K562 (cell line): ENCODE data around the gene PALLD. TPM values are rescaled to one million over a fixed set of nuclear protein-coding genes. Genes with fewer than 3 reads are reported as not detected.

ENCODE experiments used
- ATAC-seq: fragments of 200-7000 bp; cut with Tn5 transposase; 3 replicates; pipeline ENCODE4 v1.9.1; 2020; ENCODE audit warnings: moderate library complexity
- BruUV-seq: library from RNA; stranded (reverse); fragments of 400-500 nt; replicated peaks from 2 replicates; lab custom pipeline; 2021; lab: Mats Ljungman, UMichigan
- CTCF ChIA-PET: fragments of 300-600 bp; formaldehyde crosslinking; extraction: SDS; loops from one replicate; lab custom pipeline; 2021; ENCODE audit warnings: low intra/inter-chr PET ratio; lab: Yijun Ruan, JAX
- POLR2A ChIA-PET: fragments of 300-600, 350-650 bp; sonication (Branson Sonifier 250); formaldehyde crosslinking; extraction: SDS; loops from one replicate; lab custom pipeline; 2021; ENCODE audit warnings: antibody characterized with exemption, inconsistent platforms; lab: Yijun Ruan, JAX
- DNase-seq, 4 experiments: peaks; one replicate each; pipeline versions ENCODE4 v3.0.0 to v3.0.0-alpha.2; 2011 to 2018; ENCODE audit warnings: low spot score in 3 of 4, mixed read lengths in 3 of 4; ENCODE audit errors: extremely low read depth in 1 of 4
- FAIRE-seq: peaks from 2 replicates; lab custom pipeline; 2011; peaks lifted over from hg19 to GRCh38; lab: Jason Lieb, UNC
- H2AFZ ChIP-seq: 2 replicates; pipeline ENCODE4 v1.6.0; 2011; ENCODE audit warnings: low read depth, low read length, control low read depth, inconsistent platforms
- H3K27ac ChIP-seq: fragments of 200-600 bp; 3 replicates; pipeline ENCODE4 v1.8.0; 2011; ENCODE audit warnings: low read depth, mild to moderate bottlenecking, control low read depth, inconsistent platforms, low read length, moderate library complexity, mixed read lengths; ENCODE audit errors: extremely low read depth
- H3K27me3 ChIP-seq, 2 experiments: fragments of 300-600 bp in 1 of 2; 2 replicates in 1 of 2; 3 replicates in 1 of 2; pipeline versions ENCODE4 v1.6.0 to v1.8.0; 2011; ENCODE audit warnings: inconsistent platforms in 2 of 2, low read length in 2 of 2, mild to moderate bottlenecking in 1 of 2, mixed read lengths in 1 of 2, moderate library complexity in 1 of 2; ENCODE audit not compliant: control insufficient read depth in 2 of 2, insufficient read depth in 2 of 2
- H3K36me3 ChIP-seq: fragments of 300-600 bp; 3 replicates; pipeline ENCODE4 v1.8.0; 2011; ENCODE audit warnings: mild to moderate bottlenecking, low read length, inconsistent platforms; ENCODE audit not compliant: control insufficient read depth, insufficient read depth
- H3K4me1 ChIP-seq, 2 experiments: fragments of 200-600 bp in 1 of 2; replicated peaks in 1 of 2; 2 replicates in 1 of 2; 3 replicates in 1 of 2; pipeline versions ENCODE4 v1.5.1 to v1.8.0; 2011; ENCODE audit warnings: inconsistent platforms in 2 of 2, low read length in 2 of 2, mild to moderate bottlenecking in 1 of 2, mixed read lengths in 1 of 2, moderate library complexity in 1 of 2; ENCODE audit not compliant: control insufficient read depth in 2 of 2, insufficient read depth in 2 of 2
- H3K4me2 ChIP-seq: 2 replicates; pipeline ENCODE4 v1.6.1; 2011; ENCODE audit warnings: low read length, control low read depth, inconsistent platforms, mixed read lengths; ENCODE audit not compliant: insufficient read depth
- H3K4me3 ChIP-seq: fragments of 200-600 bp; sonication (generic), shearing (Covaris generic); 2 replicates; pipeline ENCODE4 v1.5.1; 2016; ENCODE audit warnings: control low read depth, inconsistent platforms
- H3K79me2 ChIP-seq: fragments of 200-600 bp; 3 replicates; pipeline ENCODE4 v1.8.0; 2011; ENCODE audit warnings: low read length, inconsistent platforms; ENCODE audit not compliant: control insufficient read depth, insufficient read depth
- H3K9ac ChIP-seq, 2 experiments: 2 replicates each; pipeline versions ENCODE4 v1.6.0 to v1.6.1; 2011; ENCODE audit warnings: low read depth in 2 of 2, low read length in 2 of 2, control low read depth in 1 of 2, inconsistent platforms in 1 of 2, mild to moderate bottlenecking in 1 of 2, mixed read lengths in 1 of 2; ENCODE audit not compliant: insufficient read depth in 1 of 2
- H3K9me1 ChIP-seq: one replicate; pipeline ENCODE4 v1.6.0; 2011; ENCODE audit warnings: inconsistent platforms, mild to moderate bottlenecking, low read length, moderate library complexity; ENCODE audit not compliant: control insufficient read depth, insufficient read depth
- H3K9me3 ChIP-seq: replicated peaks from 2 replicates; pipeline ENCODE4 v1.5.1; 2011; ENCODE audit warnings: low read depth, low read length, inconsistent platforms; ENCODE audit not compliant: control insufficient read depth, insufficient read depth
- H4K20me1 ChIP-seq: replicated peaks from 2 replicates; pipeline ENCODE4 v1.6.1; 2011; ENCODE audit warnings: low read length, inconsistent platforms, mixed read lengths; ENCODE audit not compliant: control insufficient read depth, insufficient read depth
- CSDE1 ChIP-seq, 2 experiments: fragments of 450-650 bp; IDR thresholded peaks; 2 replicates each; pipeline ENCODE4 v1.6.1; 2016; ENCODE audit warnings: mild to moderate bottlenecking in 1 of 2
- EP300 ChIP-seq: IDR thresholded peaks from 2 replicates; pipeline ENCODE4 v1.6.1; 2012; ENCODE audit warnings: low read length, improper control_type of control experiment
- FOXP1 ChIP-seq: sonication (generic); formaldehyde crosslinking; IDR thresholded peaks from 2 replicates; pipeline ENCODE4 v1.8.0; 2022; ENCODE audit warnings: mild to moderate bottlenecking, missing genetic modification reagents
- HEY1 ChIP-seq: fragments of 250-450 bp; sonication (Bioruptor Pico); IDR thresholded peaks from 2 replicates; pipeline ENCODE4 v1.5.0; 2020; ENCODE audit warnings: mild to moderate bottlenecking, moderate library complexity, borderline replicate concordance
- HIVEP1 ChIP-seq: fragments of 250-450 bp; sonication (Bioruptor Pico); IDR thresholded peaks from 2 replicates; pipeline ENCODE4 v1.4.0; 2020; ENCODE audit warnings: mild to moderate bottlenecking
- NFRKB ChIP-seq: fragments of 450-650 bp; IDR thresholded peaks from 2 replicates; pipeline ENCODE4 v1.6.1; 2016; ENCODE audit warnings: low read depth
- PHB ChIP-seq: fragments of 250-450 bp; sonication (Bioruptor Pico); IDR thresholded peaks from 2 replicates; pipeline ENCODE4 v1.5.0; 2021
- POLR2G ChIP-seq: fragments of 200-400 bp; formaldehyde crosslinking; IDR thresholded peaks from 2 replicates; pipeline ENCODE4 v1.6.1; 2017; ENCODE audit warnings: low read depth, mild to moderate bottlenecking, antibody characterized with exemption, low read length, moderate library complexity
- SP2 ChIP-seq: IDR thresholded peaks from 2 replicates; pipeline ENCODE4 v1.6.1; 2011; ENCODE audit warnings: mild to moderate bottlenecking, low read depth, low read length, moderate library complexity; ENCODE audit not compliant: poor library complexity, severe bottlenecking; ENCODE audit errors: extremely low read depth
- SRSF9 ChIP-seq: fragments of 200-400 bp; formaldehyde crosslinking; IDR thresholded peaks from 2 replicates; pipeline ENCODE4 v1.6.1; 2017; ENCODE audit warnings: low read depth, low read length, borderline replicate concordance
- TCF3 ChIP-seq: sonication (generic); formaldehyde crosslinking; IDR thresholded peaks from 2 replicates; pipeline ENCODE4 v1.4.0; 2020; ENCODE audit warnings: mild to moderate bottlenecking, missing genetic modification reagents
- ZNF316 ChIP-seq: fragments of 450-650 bp; IDR thresholded peaks from 2 replicates; pipeline ENCODE4 v1.6.1; 2016
- ZNF507 ChIP-seq: conservative IDR thresholded peaks from 2 replicates; pipeline ENCODE4 v1.6.1; 2017; ENCODE audit warnings: missing genetic modification characterization, missing compliant biosample characterization
- WGBS: fragments of 100-300 bp; shearing (Covaris generic); methylation state at CpG from one replicate; pipeline ENCODE4 v1.1.6; 2016; ENCODE audit warnings: low coverage, mixed read lengths; ENCODE audit not compliant: insufficient coverage; ENCODE audit errors: missing lambda C conversion rate; 5-methylcytosine and 5-hydroxymethylcytosine counted together
- in situ Hi-C: fragments of 300-500 bp; cut with MboI; formaldehyde crosslinking; loops from 4 replicates; pipeline ENCODE4 v1.15.0; 2018; ENCODE audit warnings: inconsistent platforms, mixed read lengths
- intact Hi-C: fragments of 100-400 bp; cut with micrococcal nuclease; formaldehyde crosslinking; loops from 2 replicates; pipeline ENCODE4 v1.14.2; 2022
- polyA plus RNA-seq, 8 experiments: library from polyadenylated mRNA; depleted of rRNA in 4 of 8; stranded (reverse) in 5 of 8; unstranded in 3 of 8; fragments of >200 nt; fragmentation: Nextera tagmentation in 2 of 8; fragmentation: Illumina TruSeq in 1 of 8; extraction: Ambion mirVana in 2 of 8; extraction: Trizol in 1 of 8; gene quantifications; 2 replicates each; pipeline versions ENCODE4 v1.2.1 to v1.2.3, GENCODE V29; 2011 to 2014; ENCODE audit warnings: inconsistent platforms in 1 of 8, missing spikeins in 1 of 8
- total RNA-seq, 7 experiments: library from RNA; depleted of rRNA in 6 of 7; stranded (reverse); fragments of >200 nt in 6 of 7; fragmentation: Illumina TruSeq in 2 of 7; extraction: Trizol in 2 of 7; gene quantifications; 2 replicates each; pipeline versions ENCODE4 v1.2.1 to v1.2.3, GENCODE V29; 2011 to 2021; ENCODE audit warnings: low replicate concordance in 1 of 7

The PALLD gene
- total and polyA plus RNA-seq, 9 of the 15 experiments (the other 6 are each of a cell fraction or from before 2014, with no cell fraction given) = 0.01 to 0.35 (median 0.06) TPM; not detected in 3

DNA sequence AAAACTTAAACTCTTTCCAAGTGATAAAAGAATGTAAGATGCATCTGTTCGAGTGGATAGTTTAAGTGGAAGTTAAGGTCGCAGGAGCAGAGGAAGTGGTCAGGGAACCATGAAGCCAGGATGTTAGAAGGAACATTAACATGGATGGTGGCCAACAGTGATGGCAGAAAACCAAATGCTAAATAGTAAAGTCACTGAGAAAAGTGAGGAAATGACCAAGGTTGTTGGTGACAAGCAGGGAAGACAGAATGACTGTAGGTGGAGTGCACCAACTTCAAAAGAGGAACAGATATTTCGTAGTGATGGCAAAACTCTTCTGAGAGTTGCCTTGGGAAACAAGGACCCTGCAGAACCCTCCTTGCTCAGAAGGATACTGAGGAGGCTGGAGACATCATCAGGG, 226.2 kb downstream of the PALLD start:
- in situ Hi-C loops = no loop called here
- no peak overlapping the region for H2AFZ ChIP-seq
- BruUV-seq = no TSS peak

DNA sequence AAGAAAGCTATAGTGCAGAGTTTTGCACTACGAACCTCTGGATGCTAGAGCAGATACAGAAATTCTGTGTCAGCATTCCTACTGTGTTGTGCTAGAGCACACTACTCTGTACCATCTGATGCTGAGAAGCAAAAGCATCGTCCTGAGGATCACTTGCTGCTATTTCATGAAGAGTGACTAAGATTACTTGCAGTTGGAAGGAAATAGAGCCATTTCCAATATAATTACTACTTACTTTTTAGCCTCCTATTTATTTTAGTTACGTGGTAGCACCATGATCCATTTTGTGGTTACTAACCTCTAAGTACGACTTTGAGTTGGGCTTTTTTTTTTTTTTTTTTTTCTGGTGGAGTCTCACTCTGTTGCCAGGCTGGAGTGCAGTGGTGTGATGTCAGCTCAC, 226.7 kb downstream of the PALLD start:
- no peak overlapping the region for H3K4me2 ChIP-seq
- BruUV-seq = no TSS peak
- FAIRE-seq = no peak
- no peaks in the 10 kb centered on the region for H3K9me3 ChIP-seq
- ChIA-PET POLR2A (no interaction called here), CTCF (interaction anchor here (0.7 kb wide), 1 partner anchor 526 kb away, joined by 4 read pairs; no protein-coding TSS in a partner anchor)
- DNase-seq = no peak
- 0% methylated on average over 4 of the region's 4 CpGs for WGBS
- H3K79me2 ChIP-seq = no peaks in the 10 kb centered on the region
- no peak overlapping the region for H3K27ac ChIP-seq
- H2AFZ ChIP-seq = no peak overlapping the region
- no peak overlapping the region for H3K9ac ChIP-seq
- in situ Hi-C loops = no loop called here
- H3K4me1 ChIP-seq = no peaks in the 10 kb centered on the region
- H3K9me1 ChIP-seq = no peaks in the 10 kb centered on the region
- ATAC-seq = no peak
- intact Hi-C loops = no loop called here
- peak; percentile 6; the same call in 1 of the 2 replicates for TF ChIP-seq ZNF316
- TF ChIP-seq ZNF507 (tag) = no peak
- no peaks in the 10 kb centered on the region for H3K36me3 ChIP-seq
- no peaks in the 10 kb centered on the region for H3K27me3 ChIP-seq
- H4K20me1 ChIP-seq = no peaks in the 10 kb centered on the region
- H3K4me3 ChIP-seq = no peak overlapping the region

More for the DNA sequence above, 226.2 kb downstream of the PALLD start:
- TF ChIP-seq NFRKB (no peak), PHB (CRISPR knock-in tag) (no peak), SRSF9 (no peak), HEY1 (CRISPR knock-in tag) (no peak), CSDE1 (IDR thresholded peaks at IDR 0.05) (no peak), TCF3 (CRISPR knock-in tag) (no peak), HIVEP1 (no peak), FOXP1 (no peak), EP300 (no peak), SP2 (no peak), POLR2G (no peak)
- ATAC-seq (no peak), DNase-seq (no peak), FAIRE-seq (no peak)
- H3K27me3 ChIP-seq = no peaks in the 10 kb centered on the region
- H3K9me1 ChIP-seq = no peaks in the 10 kb centered on the region
- H3K4me2 ChIP-seq = no peak overlapping the region
- no peak overlapping the region for H3K9ac ChIP-seq
- H3K36me3 ChIP-seq = no peaks in the 10 kb centered on the region
- no peaks in the 10 kb centered on the region for H3K79me2 ChIP-seq
- no peaks in the 10 kb centered on the region for H3K9me3 ChIP-seq
- WGBS = 0% methylated on average over 3 of the region's 3 CpGs
- POLR2A ChIA-PET = no interaction called here
- no peak overlapping the region for H3K27ac ChIP-seq
- no peaks in the 10 kb centered on the region for H4K20me1 ChIP-seq
- intact Hi-C loops = no loop called here
- H3K4me3 ChIP-seq = no peak overlapping the region
- CTCF ChIA-PET = interaction anchor here (0.7 kb wide), 1 partner anchor 525 kb away, joined by 4 read pairs; no protein-coding TSS in a partner anchor
- H3K4me1 ChIP-seq = no peaks in the 10 kb centered on the region
